Upper lobe of left lung (tissue), 6 donors: ENCODE data around the gene HDGFL2. TPM values are rescaled to one million over a fixed set of nuclear protein-coding genes. Genes with fewer than 3 reads are reported as not detected.

Experiments
- ATAC-seq, 2 donors: fragments of 200-7000 bp; cut with Tn5 transposase; one replicate each; pipeline ENCODE4 v1.9.1; 2022; ENCODE audit warnings: mild to moderate bottlenecking in 2 of 2, moderate library complexity in 2 of 2; ENCODE audit not compliant: low FRiP score in 2 of 2
- DNase-seq, 2 donors: peaks; one replicate each; pipeline ENCODE4 v3.0.0-alpha.2; 2019 to 2020
- H3K27ac ChIP-seq, 4 donors: fragments of 200-600 bp; sonication (generic); one replicate each; pipeline ENCODE4 v1.5.1; 2016 to 2019
- H3K27me3 ChIP-seq, 4 donors: fragments of 200-600 bp; sonication (generic); one replicate each; pipeline ENCODE4 v1.5.1; 2017 to 2019
- H3K36me3 ChIP-seq, 4 donors: fragments of 200-600 bp; sonication (generic); one replicate each; pipeline ENCODE4 v1.5.1; 2016 to 2019
- H3K4me1 ChIP-seq, 4 donors: fragments of 200-600 bp; sonication (generic); one replicate each; pipeline ENCODE4 v1.5.1; 2018 to 2019
- H3K4me3 ChIP-seq, 4 donors: fragments of 200-600 bp; sonication (generic); one replicate each; pipeline ENCODE4 v1.5.1; 2017 to 2019; ENCODE audit warnings: mild to moderate bottlenecking in 2 of 4, moderate library complexity in 1 of 4
- H3K9me3 ChIP-seq, 4 donors: fragments of 200-600 bp; sonication (generic); one replicate each; pipeline ENCODE4 v1.5.1; 2018 to 2019
- CTCF ChIP-seq, 6 experiments: fragments of 450-650 bp in 4 of 6; fragments of 200-600 bp in 2 of 6; sonication (generic) in 2 of 6; IDR thresholded peaks; one replicate each; pipeline ENCODE4 v1.5.1; 2016 to 2019; ENCODE audit warnings: antibody characterized with exemption in 6 of 6
- EP300 ChIP-seq, 4 donors: sonication (generic); formaldehyde crosslinking; IDR thresholded peaks; one replicate each; pipeline ENCODE4 v1.5.1; 2017; ENCODE audit warnings: antibody characterized with exemption in 4 of 4, control low read depth in 2 of 4
- POLR2A ChIP-seq, 4 donors: fragments of 450-650 bp; IDR thresholded peaks; one replicate each; pipeline ENCODE4 v1.5.1; 2016 to 2017; ENCODE audit warnings: antibody characterized with exemption in 4 of 4, mild to moderate bottlenecking in 2 of 4
- POLR2AphosphoS5 ChIP-seq, 2 donors: sonication (generic); formaldehyde crosslinking; IDR thresholded peaks; one replicate each; pipeline ENCODE4 v1.5.1; 2017; ENCODE audit warnings: antibody characterized with exemption in 2 of 2
- WGBS, 2 donors: methylation state at CpG; one replicate each; pipeline ENCODE4 v1.1.5; 2017 to 2018; 5-methylcytosine and 5-hydroxymethylcytosine counted together
- total RNA-seq, 6 donors: library from RNA; depleted of rRNA in 4 of 6; stranded (reverse); fragments of >200 nt in 4 of 6; gene quantifications; one replicate each; pipeline versions ENCODE4 v1.1.0 to v1.2.1, GENCODE V29; 2016 to 2021
- donor health status: DM: no; HTN: no; CAD: no; lungs with moderate emphysema.
- donor health status: DM: no; HTN: yes; CAD: no; lungs with severe emphysema.

HDGFL2 gene
- total RNA-seq, 6 donors from 2014 or later, result 23.9 to 71.2 (median 37.6) TPM

DNA sequence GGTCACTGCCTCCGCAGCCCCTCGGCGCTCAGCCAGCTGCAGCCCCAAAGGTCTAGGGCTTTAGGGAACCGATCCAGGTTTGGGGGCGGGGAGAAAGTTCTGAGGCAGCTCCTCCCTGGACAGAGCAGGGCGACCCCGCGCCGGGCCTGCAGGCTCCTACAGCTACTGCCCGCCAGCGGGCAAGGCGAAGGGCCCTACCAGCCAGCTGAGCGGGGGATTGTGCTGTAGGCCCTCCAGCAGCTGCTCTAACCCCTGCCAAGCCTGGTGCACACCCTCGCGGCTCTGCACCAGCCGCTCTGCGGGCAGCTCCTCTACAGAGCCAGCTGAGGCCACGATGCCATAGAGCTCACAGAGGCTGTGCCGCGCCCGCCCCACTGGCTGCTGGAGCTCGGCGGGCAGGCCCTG, 32.2 kb downstream of the HDGFL2 start:
- Histone ChIP-seq H3K9me3 (no peaks in the 10 kb centered on the region), H3K36me3 (peaks cover 2 to 68% (median 45%) of the 10 kb centered on the region in 4 donors), H3K4me1 (no peaks in the 10 kb centered on the region), H3K27ac (no peak overlapping the region), H3K27me3 (no peaks in the 10 kb centered on the region), H3K4me3 (no peak overlapping the region)
- 83% methylated on average over 4 of the region's 23 CpGs; no CpG with 5 or more reads in 1 of the 2 donors for WGBS, 2 donors
- DNase-seq (peak in 1 of 2 donors; percentile 82), ATAC-seq (no peak)
- no peak for TF ChIP-seq POLR2A (IDR thresholded peaks at IDR 0.05)

GRCh38 chr19:4504891-4505569, 32.9 kb downstream of the HDGFL2 start:
- Histone ChIP-seq H3K36me3 (peaks cover 2 to 61% (median 42%) of the 10 kb centered on the region in 4 donors), H3K9me3 (no peaks in the 10 kb centered on the region), H3K4me3 (no peak overlapping the region), H3K27ac (no peak overlapping the region), H3K4me1 (no peaks in the 10 kb centered on the region), H3K27me3 (no peaks in the 10 kb centered on the region)
- DNase-seq, result no peak
- no peak for TF ChIP-seq EP300 (IDR thresholded peaks at IDR 0.05)
- TF ChIP-seq POLR2A (IDR thresholded peaks at IDR 0.05), result no peak
- no peak for TF ChIP-seq CTCF (IDR thresholded peaks at IDR 0.05)
- no peak for TF ChIP-seq POLR2AphosphoS5 (IDR thresholded peaks at IDR 0.05)
- WGBS, 2 donors, result 84 to 85% methylated on average over 9 to 15 of the region's 15 CpGs
- no peak for ATAC-seq

GRCh38 chr19:4505570-4506448, 33.7 kb downstream of the HDGFL2 start:
- Histone ChIP-seq H3K36me3 (peaks cover 2 to 55% (median 36%) of the 10 kb centered on the region in 4 donors), H3K9me3 (no peaks in the 10 kb centered on the region), H3K4me3 (no peak overlapping the region), H3K4me1 (no peaks in the 10 kb centered on the region), H3K27ac (no peak overlapping the region), H3K27me3 (no peaks in the 10 kb centered on the region)
- DNase-seq, result peak in 1 of 2 donors; percentile 75
- TF ChIP-seq POLR2AphosphoS5 (IDR thresholded peaks at IDR 0.05) (no peak), CTCF (IDR thresholded peaks at IDR 0.05) (no peak), POLR2A (IDR thresholded peaks at IDR 0.05) (no peak), EP300 (IDR thresholded peaks at IDR 0.05) (no peak)
- WGBS, 2 donors, result 93 to 97% methylated on average over 33 to 34 of the region's 34 CpGs
- ATAC-seq, result no peak

DNA sequence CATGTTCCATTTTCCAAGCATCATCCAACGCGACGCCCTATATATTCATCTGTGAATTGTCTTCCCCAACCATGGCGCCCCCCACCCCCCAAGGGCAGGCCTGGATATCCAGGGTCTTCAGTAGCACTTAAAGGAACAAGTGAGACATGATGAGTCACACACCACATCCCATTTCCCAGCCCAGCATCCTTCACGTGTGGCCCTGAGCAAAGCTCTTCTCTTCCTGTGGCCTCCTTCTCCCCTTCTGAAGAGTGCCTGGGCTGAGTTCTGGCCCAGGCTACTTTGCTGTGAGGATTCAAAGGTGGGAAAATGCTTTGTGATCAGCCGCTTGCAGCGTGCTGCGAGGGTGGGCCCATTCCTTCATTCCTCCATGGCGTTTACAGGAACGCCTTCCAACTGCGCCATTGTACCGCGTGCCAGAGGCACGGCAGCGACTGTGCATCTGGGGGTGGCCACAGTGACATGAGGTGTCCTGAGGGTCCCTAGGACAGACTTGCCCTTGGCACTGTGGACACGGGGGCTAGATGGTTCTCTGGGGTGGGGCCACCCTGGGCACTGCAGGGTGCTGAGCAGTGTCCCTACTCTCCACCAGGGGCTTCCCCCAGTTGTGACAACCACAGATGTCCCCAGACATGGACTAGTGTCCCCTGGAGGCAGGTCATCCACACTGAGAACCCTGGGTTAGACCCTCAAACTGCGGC, 34.5 kb downstream of the HDGFL2 start:
- H3K4me3 ChIP-seq, result no peak overlapping the region
- H3K36me3 ChIP-seq, result peaks cover 2 to 47% (median 28%) of the 10 kb centered on the region in 4 donors
- WGBS, 2 donors, result 83 to 87% methylated on average over 5 to 16 of the region's 17 CpGs
- DNase-seq, result no peak
- ATAC-seq, result no peak
- no peaks in the 10 kb centered on the region for H3K4me1 ChIP-seq
- no peaks in the 10 kb centered on the region for H3K9me3 ChIP-seq
- no peak overlapping the region for H3K27ac ChIP-seq
- TF ChIP-seq POLR2A (IDR thresholded peaks at IDR 0.05), result no peak
- TF ChIP-seq POLR2AphosphoS5 (IDR thresholded peaks at IDR 0.05), result no peak
- no peak for TF ChIP-seq CTCF (IDR thresholded peaks at IDR 0.05)
- no peak for TF ChIP-seq EP300 (IDR thresholded peaks at IDR 0.05)
- H3K27me3 ChIP-seq, result no peaks in the 10 kb centered on the region

DNA sequence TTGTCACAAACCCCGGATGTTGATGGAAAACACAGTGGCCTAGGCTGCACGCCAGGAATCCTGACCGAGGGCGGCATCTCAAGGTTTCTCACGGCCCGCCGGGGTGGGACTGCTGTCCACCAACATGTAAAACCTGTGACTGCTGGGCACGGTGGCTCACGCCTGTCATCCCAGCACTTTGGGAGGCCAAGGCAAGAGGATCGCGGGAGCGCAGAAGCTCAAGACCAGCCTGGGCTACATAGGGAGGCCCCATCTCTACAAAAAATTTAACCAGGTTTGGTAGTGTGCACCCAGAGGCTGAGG, 35.0 kb downstream of the HDGFL2 start:
- H3K27ac ChIP-seq, result no peak overlapping the region
- no peaks in the 10 kb centered on the region for H3K27me3 ChIP-seq
- H3K36me3 ChIP-seq, result peaks cover 2 to 42% (median 24%) of the 10 kb centered on the region in 4 donors
- WGBS, 2 donors, result 90 to 98% methylated on average over 5 to 12 of the region's 12 CpGs
- no peaks in the 10 kb centered on the region for H3K9me3 ChIP-seq
- TF ChIP-seq CTCF (IDR thresholded peaks at IDR 0.05) (no peak), EP300 (IDR thresholded peaks at IDR 0.05) (no peak), POLR2A (IDR thresholded peaks at IDR 0.05) (no peak), POLR2AphosphoS5 (IDR thresholded peaks at IDR 0.05) (no peak)
- ATAC-seq, result no peak
- DNase-seq, result no peak
- H3K4me1 ChIP-seq, result no peaks in the 10 kb centered on the region
- no peak overlapping the region for H3K4me3 ChIP-seq
